Stomach (tissue), 9 donors: ENCODE data around the gene AAR2. TPM values are rescaled to one million over a fixed set of nuclear protein-coding genes. Genes with fewer than 3 reads are reported as not detected.

ENCODE experiments used
- DNase-seq, 2 donors: peaks; one replicate each; pipeline versions ENCODE4 v3.0.0 to v3.0.0-alpha.2; 2013 to 2019
- H3K27ac ChIP-seq, 5 donors: fragments of 200-600 bp in 4 of 5; sonication (generic) in 4 of 5; one replicate each; pipeline ENCODE4 v1.5.1; 2013 to 2019; ENCODE audit warnings: mild to moderate bottlenecking in 1 of 5, moderate library complexity in 1 of 5
- H3K27me3 ChIP-seq, 3 donors: fragments of 200-600 bp; sonication (generic); one replicate each; pipeline ENCODE4 v1.5.1; 2017 to 2019; ENCODE audit warnings: mixed run types in 1 of 3
- H3K36me3 ChIP-seq, 4 donors: fragments of 200-600 bp; sonication (generic); 1 replicate in 3 of 4; 2 replicates in 1 of 4; pipeline ENCODE4 v1.5.1; 2016 to 2019
- H3K4me1 ChIP-seq, 4 donors: fragments of 200-600 bp; sonication (generic); one replicate each; pipeline ENCODE4 v1.5.1; 2016 to 2019
- H3K4me3 ChIP-seq, 4 donors: fragments of 200-600 bp; sonication (generic) in 3 of 4; one replicate each; pipeline ENCODE4 v1.5.1; 2016 to 2019; ENCODE audit warnings: mild to moderate bottlenecking in 1 of 4
- H3K9me3 ChIP-seq, 4 donors: fragments of 200-600 bp; sonication (generic); one replicate each; pipeline ENCODE4 v1.5.1; 2016 to 2019
- EP300 ChIP-seq: sonication (generic); formaldehyde crosslinking; IDR thresholded peaks from one replicate; pipeline ENCODE4 v1.6.1; 2017; ENCODE audit warnings: antibody characterized with exemption
- POLR2A ChIP-seq, 4 donors: fragments of 450-650 bp; IDR thresholded peaks; one replicate each; pipeline ENCODE4 v1.6.1; 2016; ENCODE audit warnings: antibody characterized with exemption in 4 of 4, control low read depth in 2 of 4, mild to moderate bottlenecking in 1 of 4, moderate library complexity in 1 of 4
- POLR2AphosphoS5 ChIP-seq, 3 donors: sonication (generic); formaldehyde crosslinking; IDR thresholded peaks; one replicate each; pipeline ENCODE4 v1.6.1; 2016; ENCODE audit warnings: antibody characterized with exemption in 3 of 3
- WGBS, 5 donors: extraction: QIAGEN DNeasy Blood & Tissue Kit in 3 of 5; methylation state at CpG; one replicate each; pipeline versions ENCODE4 v1.1.5 to v1.1.7; 2013 to 2018; 5-methylcytosine and 5-hydroxymethylcytosine counted together
- intact Hi-C: fragments of 100-400 bp; cut with DNase I; formaldehyde crosslinking; loops from one replicate; pipeline ENCODE4 v1.15.1; 2023; ENCODE audit warnings: low total_unique reads
- polyA plus RNA-seq, 3 donors: library from polyadenylated mRNA; stranded (reverse); fragments of 200-250 nt; gene quantifications; one replicate each; pipeline ENCODE4 v1.2.3, GENCODE V29; 2013
- total RNA-seq, 5 donors: library from RNA; depleted of rRNA; stranded (reverse); fragments of >200 nt; gene quantifications; one replicate each; pipeline versions ENCODE4 v1.1.0 to v1.2.3, GENCODE V29; 2014 to 2016
- TF ChIP-seq, protein P1 (sequence below), 7 experiments: fragments of 450-650 bp in 4 of 7; fragments of 200-600 bp in 3 of 7; sonication (generic) in 3 of 7; IDR thresholded peaks; one replicate each; pipeline ENCODE4 v1.5.1; 2016 to 2019; ENCODE audit warnings: antibody characterized with exemption in 7 of 7, control low read depth in 2 of 7, mild to moderate bottlenecking in 1 of 7
- donor health status: healthy with polysubstance abuse.
- donor health status: Bipolar disorder and iron deficiency.
- donor health status: healthy.

The AAR2 gene
- total and polyA plus RNA-seq, 8 donors: 4.7 to 75.6 (median 19.7) TPM

DNA sequence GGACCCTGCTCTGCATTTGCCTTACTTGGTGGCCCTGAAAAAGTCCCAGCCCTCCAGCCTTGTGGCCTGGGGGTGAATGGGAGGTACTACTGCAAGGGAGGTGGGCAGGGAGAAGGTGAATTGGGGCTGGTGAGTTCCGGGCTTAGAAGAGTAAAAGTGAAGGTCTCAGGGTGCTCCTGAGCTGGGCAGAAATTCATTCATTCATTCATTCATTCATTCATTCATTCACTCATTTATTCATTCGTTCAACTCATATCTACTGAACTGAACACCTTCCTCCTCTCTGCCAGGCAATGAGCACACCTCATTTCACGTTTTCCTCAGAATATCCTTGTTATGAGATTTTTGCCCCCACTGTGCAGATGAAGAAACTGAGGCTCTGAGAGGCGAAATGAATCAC is 63.2 kb downstream of the AAR2 start:
- 67 to 78% (median 69%) methylated on average over 4 of the region's 4 CpGs for WGBS, 5 donors
- intact Hi-C loops: no loop called here
- H3K36me3 ChIP-seq: no peaks in the 10 kb centered on the region
- no peak overlapping the region for H3K4me3 ChIP-seq
- peaks cover 9 to 97% (median 56%) of the 10 kb centered on the region in 3 donors for H3K27me3 ChIP-seq
- DNase-seq: no peak
- H3K9me3 ChIP-seq: no peaks in the 10 kb centered on the region
- TF ChIP-seq POLR2AphosphoS5 (IDR thresholded peaks at IDR 0.05): no peak
- TF ChIP-seq EP300: no peak
- TF ChIP-seq, protein P1, sequence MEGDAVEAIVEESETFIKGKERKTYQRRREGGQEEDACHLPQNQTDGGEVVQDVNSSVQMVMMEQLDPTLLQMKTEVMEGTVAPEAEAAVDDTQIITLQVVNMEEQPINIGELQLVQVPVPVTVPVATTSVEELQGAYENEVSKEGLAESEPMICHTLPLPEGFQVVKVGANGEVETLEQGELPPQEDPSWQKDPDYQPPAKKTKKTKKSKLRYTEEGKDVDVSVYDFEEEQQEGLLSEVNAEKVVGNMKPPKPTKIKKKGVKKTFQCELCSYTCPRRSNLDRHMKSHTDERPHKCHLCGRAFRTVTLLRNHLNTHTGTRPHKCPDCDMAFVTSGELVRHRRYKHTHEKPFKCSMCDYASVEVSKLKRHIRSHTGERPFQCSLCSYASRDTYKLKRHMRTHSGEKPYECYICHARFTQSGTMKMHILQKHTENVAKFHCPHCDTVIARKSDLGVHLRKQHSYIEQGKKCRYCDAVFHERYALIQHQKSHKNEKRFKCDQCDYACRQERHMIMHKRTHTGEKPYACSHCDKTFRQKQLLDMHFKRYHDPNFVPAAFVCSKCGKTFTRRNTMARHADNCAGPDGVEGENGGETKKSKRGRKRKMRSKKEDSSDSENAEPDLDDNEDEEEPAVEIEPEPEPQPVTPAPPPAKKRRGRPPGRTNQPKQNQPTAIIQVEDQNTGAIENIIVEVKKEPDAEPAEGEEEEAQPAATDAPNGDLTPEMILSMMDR (IDR thresholded peaks at IDR 0.05): no peak
- TF ChIP-seq POLR2A (IDR thresholded peaks at IDR 0.05): no peak
- no peak overlapping the region for H3K27ac ChIP-seq
- H3K4me1 ChIP-seq: no peaks in the 10 kb centered on the region

DNA sequence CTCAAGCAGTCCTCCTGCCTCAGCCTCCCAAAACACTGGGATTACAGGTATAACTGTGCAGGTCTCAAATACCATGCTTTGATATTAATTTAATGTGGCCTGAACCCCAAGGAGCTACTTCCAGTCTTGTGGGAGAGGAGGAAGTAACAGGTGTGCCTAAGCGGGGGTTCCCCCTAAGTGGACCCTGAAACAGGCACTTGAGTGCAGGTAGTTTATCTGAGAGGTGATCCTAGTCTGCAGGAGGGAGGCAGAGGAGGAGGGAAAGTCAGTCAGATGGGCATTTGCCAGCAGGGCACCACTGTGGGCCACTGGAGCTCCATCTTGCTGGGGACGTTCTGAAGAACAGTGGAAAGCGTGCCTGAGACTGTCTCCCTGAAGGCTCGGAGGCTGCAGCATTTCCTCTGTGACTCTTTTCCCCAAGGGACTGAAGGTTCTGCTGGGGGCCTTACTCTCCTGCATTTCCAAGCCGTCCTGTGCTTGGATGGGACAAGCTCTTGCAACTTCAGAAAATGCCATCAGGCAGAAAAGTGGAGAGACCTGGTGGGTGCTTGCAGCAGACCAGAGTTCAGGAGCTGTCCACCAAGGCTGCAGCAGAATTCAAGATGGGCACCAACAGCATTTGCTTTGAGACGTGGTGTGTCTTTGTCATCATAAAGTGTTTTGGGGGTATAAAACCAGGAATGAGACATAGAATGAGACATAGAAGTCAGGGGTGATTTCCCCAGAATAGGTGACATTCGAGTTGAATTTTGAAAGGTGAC is 65.3 kb downstream of the AAR2 start:
- Histone ChIP-seq H3K4me1 (peaks cover 6 to 9% (median 8%) of the 10 kb centered on the region in 4 donors), H3K36me3 (no peaks in the 10 kb centered on the region), H3K27me3 (peaks cover 15 to 100% (median 70%) of the 10 kb centered on the region in 3 donors), H3K27ac (no peak overlapping the region), H3K9me3 (no peaks in the 10 kb centered on the region), H3K4me3 (no peak overlapping the region)
- TF ChIP-seq POLR2A (IDR thresholded peaks at IDR 0.05) (no peak), EP300 (no peak), POLR2AphosphoS5 (IDR thresholded peaks at IDR 0.05) (no peak)
- TF ChIP-seq, protein P1 (IDR thresholded peaks at IDR 0.05): no peak
- WGBS, 5 donors: 55 to 69% (median 60%) methylated on average over 7 of the region's 7 CpGs
- intact Hi-C loops: no loop called here
- DNase-seq: no peak

DNA sequence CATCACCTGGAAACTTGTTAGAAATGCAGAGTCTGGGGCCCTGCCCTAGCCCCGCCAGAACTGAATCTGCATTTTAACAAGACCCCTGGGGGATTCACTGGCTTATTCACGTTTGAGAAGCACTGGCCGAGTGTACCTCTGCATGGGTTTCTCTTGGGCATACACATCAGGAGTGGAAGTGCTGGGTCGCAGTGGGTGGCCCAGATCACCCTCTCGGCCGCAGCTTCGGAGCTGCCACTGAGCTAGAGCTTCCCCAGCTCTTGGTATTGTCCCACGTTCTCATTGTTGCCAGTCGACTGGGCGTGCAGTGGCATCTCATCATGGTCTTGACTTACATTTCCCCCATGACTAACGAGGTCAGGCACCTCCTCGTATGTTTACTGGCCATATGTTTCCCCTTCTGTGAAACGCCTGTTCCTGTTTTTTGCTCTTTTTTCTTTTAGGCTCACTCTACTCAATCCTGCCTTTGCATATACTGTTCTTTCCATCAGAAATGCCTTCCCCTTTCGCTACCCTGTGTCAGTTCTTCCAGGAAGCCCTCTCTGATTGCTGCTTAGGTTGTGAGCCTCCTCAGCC is 66.8 kb downstream of the AAR2 start:
- TF ChIP-seq POLR2AphosphoS5 (IDR thresholded peaks at IDR 0.05) (no peak), POLR2A (IDR thresholded peaks at IDR 0.05) (no peak), EP300 (no peak)
- TF ChIP-seq, protein P1 (IDR thresholded peaks at IDR 0.05): no peak
- Histone ChIP-seq H3K27ac (no peak overlapping the region), H3K27me3 (peaks cover 24 to 100% (median 81%) of the 10 kb centered on the region in 3 donors), H3K4me1 (peaks cover 13 to 19% (median 18%) of the 10 kb centered on the region in 4 donors), H3K4me3 (no peak overlapping the region), H3K9me3 (no peaks in the 10 kb centered on the region), H3K36me3 (no peaks in the 10 kb centered on the region)
- intact Hi-C loops: no loop called here
- WGBS, 5 donors: 28 to 42% (median 32%) methylated on average over 14 of the region's 14 CpGs
- no peak for DNase-seq

DNA sequence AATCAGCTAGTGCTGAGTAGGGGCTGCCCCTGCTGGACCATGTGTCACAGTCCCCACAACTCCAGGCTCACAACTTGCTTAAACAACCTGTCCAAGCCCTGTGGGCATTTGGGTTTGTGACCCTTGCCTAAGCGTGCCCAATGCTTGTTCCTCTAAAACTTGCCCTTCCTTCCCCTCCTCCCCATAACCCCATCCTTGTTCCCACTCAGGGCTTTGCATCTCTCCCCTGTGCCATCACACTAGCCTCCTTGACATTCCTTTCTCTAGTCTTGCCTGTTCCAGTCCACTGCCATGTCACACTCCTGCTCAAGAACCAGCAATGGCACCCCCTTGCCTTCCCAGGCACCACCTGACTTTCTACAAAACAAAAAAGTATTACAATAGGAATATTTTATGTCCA is 67.6 kb downstream of the AAR2 start:
- Histone ChIP-seq H3K27ac (no peak overlapping the region), H3K36me3 (no peaks in the 10 kb centered on the region), H3K9me3 (no peaks in the 10 kb centered on the region), H3K4me3 (no peak overlapping the region), H3K4me1 (peaks cover 13 to 19% (median 18%) of the 10 kb centered on the region in 4 donors), H3K27me3 (peaks cover 26 to 100% (median 79%) of the 10 kb centered on the region in 3 donors)
- TF ChIP-seq EP300 (no peak), POLR2A (IDR thresholded peaks at IDR 0.05) (no peak), POLR2AphosphoS5 (IDR thresholded peaks at IDR 0.05) (no peak)
- TF ChIP-seq, protein P1 (IDR thresholded peaks at IDR 0.05): no peak
- intact Hi-C loops: no loop called here
- WGBS, 5 donors: 47 to 75% (median 60%) methylated on average over 1 of the region's 1 CpG
- peak in 1 of 2 donors; percentile 5 for DNase-seq
